Measurements from ENCODE around the gene TMEM248. TPM values are rescaled to one million over a fixed set of nuclear protein-coding genes. Genes with fewer than 3 reads are reported as not detected.

TMEM248 gene
- total and polyA plus RNA-seq, 2 of the 8 experiments (the other 6 are each of a cell fraction or from before 2014, with no cell fraction given): 63.6 to 126 TPM

DNA sequence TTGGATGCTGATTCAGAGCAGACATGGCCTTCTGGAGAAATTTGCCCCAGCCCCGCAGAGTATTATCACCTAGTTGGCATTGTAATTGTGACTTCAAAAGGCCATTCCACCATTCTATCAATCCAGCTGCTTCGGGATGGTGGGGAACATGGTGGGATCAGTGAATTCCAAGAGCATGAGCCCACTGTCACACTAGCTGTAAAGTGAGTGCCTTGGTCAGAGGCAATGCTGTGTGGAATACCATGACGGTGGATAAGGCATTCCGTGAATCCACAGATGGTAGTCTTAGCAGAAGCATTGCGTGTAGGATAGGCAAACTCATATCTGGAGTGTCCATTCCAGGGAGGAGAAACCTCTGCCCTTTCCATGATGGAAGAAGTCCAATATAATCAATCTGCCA lies 13.3 kb upstream of the TMEM248 start:
- H3K79me2 ChIP-seq (ENCODE audit: control insufficient read depth in 1 of 2, insufficient read depth in 2 of 2, low read length in 2 of 2): no peaks in the 10 kb centered on the region
- ChIA-PET POLR2A (ENCODE audit: partially characterized antibody) (interaction anchor here (1.0 to 1.3 kb wide), 2 partner anchors 12 to 54 kb away, joined by 3 to 4 read pairs; no protein-coding TSS in a partner anchor), CTCF (ENCODE audit: partially characterized antibody) (no interaction called here)
- H4K91ac ChIP-seq (replicated peaks; ENCODE audit: insufficient read length, low read length): no peak overlapping the region
- H2BK120ac ChIP-seq (replicated peaks; ENCODE audit: low read depth, low read length): no peak overlapping the region
- no peak for DNase-seq (ENCODE audit: low read depth in 1 of 2, low spot score in 2 of 2)
- no peak overlapping the region for H3K4me3 ChIP-seq (ENCODE audit: extremely low read depth in 1 of 4, insufficient read depth in 2 of 4, low read depth in 3 of 4, low read length in 4 of 4)
- no peaks in the 10 kb centered on the region; a peak in 1 of 8 replicates for H3K36me3 ChIP-seq (ENCODE audit: control insufficient read depth in 2 of 4, insufficient read depth in 4 of 4, low read length in 3 of 4)
- no peak overlapping the region for H2AFZ ChIP-seq (ENCODE audit: low read length)
- no peak overlapping the region for H4K5ac ChIP-seq (ENCODE audit: insufficient read length, low read depth, low read length)
- no peaks in the 10 kb centered on the region for H3K4me1 ChIP-seq (replicated peaks in 1 of 4; ENCODE audit: control insufficient read depth in 3 of 4, insufficient read depth in 4 of 4, low read length in 3 of 4)
- H3K23ac ChIP-seq (ENCODE audit: insufficient read length): no peak overlapping the region
- no peak overlapping the region for H4K8ac ChIP-seq (ENCODE audit: extremely low read depth, insufficient read depth, low read length)
- H2BK12ac ChIP-seq (ENCODE audit: low read depth, low read length): no peak overlapping the region
- FAIRE-seq: no peak
- no peak overlapping the region for H3K4me2 ChIP-seq (ENCODE audit: insufficient read depth in 1 of 2, low read depth in 2 of 2, low read length in 2 of 2)
- H2AK5ac ChIP-seq (ENCODE audit: low read depth, low read length): no peak overlapping the region
- WGBS, 2 experiments (ENCODE audit: extremely low coverage in 1 of 2, insufficient coverage in 1 of 2, insufficient read length in 1 of 2, insufficient replicate concordance in 2 of 2, low coverage in 1 of 2, low lambda C conversion rate in 2 of 2, missing lambda C conversion rate in 1 of 2): 87% methylated on average over 5 of the region's 5 CpGs; no CpG with 5 or more reads in 1 of the 2 experiments
- H3K56ac ChIP-seq (replicated peaks; ENCODE audit: insufficient read length, low read depth, low read length): no peak overlapping the region
- H3K9me3 ChIP-seq (ENCODE audit: insufficient read depth in 2 of 2, low read depth in 1 of 2, low read length in 1 of 2): no peaks in the 10 kb centered on the region
- no peaks in the 10 kb centered on the region for H3K23me2 ChIP-seq (ENCODE audit: low read depth, low read length)
- H2BK15ac ChIP-seq (ENCODE audit: low read length): no peak overlapping the region
- no peak overlapping the region for H2BK20ac ChIP-seq (ENCODE audit: low read length)
- no peaks in the 10 kb centered on the region for H3K79me1 ChIP-seq (ENCODE audit: low read depth, low read length)
- H2BK5ac ChIP-seq (ENCODE audit: low read depth, low read length): no peak overlapping the region
- peaks cover 0 to 2% of the 10 kb centered on the region in 2 experiments for H4K20me1 ChIP-seq (replicated peaks in 1 of 2; ENCODE audit: control insufficient read depth in 1 of 2, insufficient read depth in 2 of 2, low read length in 2 of 2)
- no peak overlapping the region for H3K18ac ChIP-seq (ENCODE audit: extremely low read depth, low read length)
- no peak overlapping the region for H3K9ac ChIP-seq (replicated peaks in 1 of 4; ENCODE audit: extremely low read depth in 1 of 4, low read depth in 3 of 4, low read length in 3 of 4)
- no peak overlapping the region for H3K27ac ChIP-seq (ENCODE audit: low read depth, low read length)
- H3K4ac ChIP-seq (replicated peaks; ENCODE audit: insufficient read length, low read depth, low read length): no peak overlapping the region
- H3K27me3 ChIP-seq (replicated peaks in 1 of 4; ENCODE audit: control insufficient read depth in 3 of 4, extremely low read depth in 1 of 4, insufficient read depth in 3 of 4, low read length in 3 of 4): no peaks in the 10 kb centered on the region
- H3K14ac ChIP-seq (ENCODE audit: insufficient read length): no peak overlapping the region
- TF ChIP-seq CTBP2 (IDR thresholded peaks at IDR 0.05; ENCODE audit: borderline replicate concordance, insufficient read depth, insufficient read length, low read length) (no peak), TBP (IDR thresholded peaks at IDR 0.05; ENCODE audit: low read depth, low read length) (no peak), JUND (IDR thresholded peaks at IDR 0.05; ENCODE audit: low read length) (no peak)

All from H1 (cell line).